Right forelimb (tissue), 1 donor: Measurements from ENCODE around the gene ARL14EP.

Source experiments
- DNase-seq: peaks from one replicate; pipeline ENCODE4 v3.0.0-alpha.2; 2018

ARL14EP gene

GRCh38 chr11:30328681-30329080, 5.8 kb downstream of the ARL14EP start:
- DNase-seq, result no peak

GRCh38 chr11:30329150-30329940, 6.4 kb downstream of the ARL14EP start:
- DNase-seq, result no peak

- DNase-seq, result no peak
Measured at GRCh38 chr11:30333405-30333804, 10.5 kb downstream of the ARL14EP start.

GRCh38 chr11:30342736-30343166, 19.8 kb downstream of the ARL14EP start:
- no peak for DNase-seq

- DNase-seq, result no peak
Measured at GRCh38 chr11:30344085-30344484, 21.2 kb downstream of the ARL14EP start.

GRCh38 chr11:30345644-30346043, 22.7 kb downstream of the ARL14EP start:
- no peak for DNase-seq

GRCh38 chr11:30346068-30346688, 23.3 kb downstream of the ARL14EP start:
- DNase-seq, result no peak

- no peak for DNase-seq
Measured at GRCh38 chr11:30348035-30348434, 25.1 kb downstream of the ARL14EP start.

GRCh38 chr11:30349885-30350284, 27.0 kb downstream of the ARL14EP start:
- DNase-seq, result no peak

GRCh38 chr11:30350384-30350783, 27.5 kb downstream of the ARL14EP start:
- DNase-seq, result no peak

GRCh38 chr11:30351061-30351460, 28.2 kb downstream of the ARL14EP start:
- no peak for DNase-seq

GRCh38 chr11:30356391-30356790, 33.5 kb downstream of the ARL14EP start:
- no peak for DNase-seq

GRCh38 chr11:30357872-30358271, 35.0 kb downstream of the ARL14EP start:
- DNase-seq, result no peak

GRCh38 chr11:30358536-30358935, 35.6 kb downstream of the ARL14EP start:
- no peak for DNase-seq

- DNase-seq, result no peak
Measured at GRCh38 chr11:30360741-30361140, 37.8 kb downstream of the ARL14EP start.

- no peak for DNase-seq
Measured at GRCh38 chr11:30364139-30364836, 41.4 kb downstream of the ARL14EP start.

GRCh38 chr11:30364837-30365482, 42.1 kb downstream of the ARL14EP start:
- no peak for DNase-seq

GRCh38 chr11:30365793-30366517, 43.1 kb downstream of the ARL14EP start:
- DNase-seq, result no peak

GRCh38 chr11:30368394-30368793, 45.5 kb downstream of the ARL14EP start:
- no peak for DNase-seq

GRCh38 chr11:30370164-30370563, 47.3 kb downstream of the ARL14EP start:
- DNase-seq, result no peak

- no peak for DNase-seq
Measured at GRCh38 chr11:30377347-30377746, 54.4 kb downstream of the ARL14EP start.

- no peak for DNase-seq
Measured at GRCh38 chr11:30380846-30381245, 57.9 kb downstream of the ARL14EP start.

GRCh38 chr11:30381879-30382278, 59.0 kb downstream of the ARL14EP start:
- DNase-seq, result no peak
